ENCODE measurements around the gene TXN.

TXN gene

GRCh38 chr9:110278080-110278707 is 21.9 kb upstream of the TXN start:
- in situ Hi-C loops (cut with MboI; ENCODE audit: low sequenced_read_pairs, unreplicated experiment): no loop called here
- no peak for TF ChIP-seq CTCF (IDR thresholded peaks at IDR 0.05; ENCODE audit: borderline replicate concordance, control extremely low read depth, extremely low read depth, insufficient read depth, missing control alignments)
- no peak for DNase-seq (ENCODE audit: low spot score)

DNA sequence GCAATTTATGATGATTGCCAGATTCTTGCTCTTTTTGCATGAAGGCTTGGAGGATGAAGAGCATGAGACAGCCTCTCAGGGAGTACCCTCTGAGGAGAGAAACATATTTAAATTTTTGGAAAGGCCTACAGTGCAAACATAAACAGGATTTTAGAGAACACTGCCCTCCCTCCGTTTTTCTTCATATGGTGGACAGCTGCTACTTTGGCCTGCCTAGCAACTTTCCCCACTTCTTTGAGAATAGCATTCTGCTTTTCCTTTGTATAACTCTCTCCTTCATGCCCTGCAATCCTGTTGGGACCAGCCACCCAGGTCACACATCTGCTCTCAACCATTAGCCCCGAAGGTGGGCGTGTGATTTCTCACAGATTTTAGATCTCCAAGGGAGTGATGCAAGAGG is 20.5 kb upstream of the TXN start:
- TF ChIP-seq CTCF (IDR thresholded peaks at IDR 0.05; ENCODE audit: borderline replicate concordance, control extremely low read depth, extremely low read depth, insufficient read depth, missing control alignments): no peak
- in situ Hi-C loops (cut with MboI; ENCODE audit: low sequenced_read_pairs, unreplicated experiment): no loop called here
- no peak for DNase-seq (ENCODE audit: low spot score)

GRCh38 chr9:110270211-110270995 is 14.1 kb upstream of the TXN start:
- DNase-seq (ENCODE audit: low spot score): no peak
- in situ Hi-C loops (cut with MboI; ENCODE audit: low sequenced_read_pairs, unreplicated experiment): no loop called here
- TF ChIP-seq CTCF (IDR thresholded peaks at IDR 0.05; ENCODE audit: borderline replicate concordance, control extremely low read depth, extremely low read depth, insufficient read depth, missing control alignments): no peak

- no peak for DNase-seq (ENCODE audit: low spot score)
- in situ Hi-C loops (cut with MboI; ENCODE audit: low sequenced_read_pairs, unreplicated experiment): no loop called here
- TF ChIP-seq CTCF (IDR thresholded peaks at IDR 0.05; ENCODE audit: borderline replicate concordance, control extremely low read depth, extremely low read depth, insufficient read depth, missing control alignments): no peak
Observed at GRCh38 chr9:110266795-110267194, 10.5 kb upstream of the TXN start.

- in situ Hi-C loops (cut with MboI; ENCODE audit: low sequenced_read_pairs, unreplicated experiment): no loop called here
- TF ChIP-seq CTCF (IDR thresholded peaks at IDR 0.05; ENCODE audit: borderline replicate concordance, control extremely low read depth, extremely low read depth, insufficient read depth, missing control alignments): no peak
- no peak for DNase-seq (ENCODE audit: low spot score)
Observed at GRCh38 chr9:110261632-110262031, 5.3 kb upstream of the TXN start.

DNA sequence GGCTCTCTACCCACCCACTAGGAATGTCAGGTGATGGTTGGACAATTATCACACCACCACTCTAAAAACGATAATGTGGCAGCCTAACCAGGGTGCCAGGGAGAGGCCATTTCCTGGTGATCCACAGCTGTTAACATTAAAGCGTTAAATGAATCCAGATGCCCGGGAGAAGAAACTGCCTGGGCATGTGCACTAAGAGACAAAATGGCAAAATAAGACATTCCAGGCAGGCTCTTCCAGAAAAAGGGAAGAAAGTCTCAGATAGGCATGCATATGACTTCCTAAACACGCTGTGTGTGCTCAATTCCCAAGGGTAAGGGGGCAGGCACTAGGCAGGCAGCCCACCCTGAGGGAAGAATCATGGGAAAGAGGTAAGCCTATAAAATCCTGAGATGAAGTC is 4.6 kb upstream of the TXN start:
- in situ Hi-C loops (cut with MboI; ENCODE audit: low sequenced_read_pairs, unreplicated experiment): no loop called here
- no peak for DNase-seq (ENCODE audit: low spot score)
- TF ChIP-seq CTCF (IDR thresholded peaks at IDR 0.05; ENCODE audit: borderline replicate concordance, control extremely low read depth, extremely low read depth, insufficient read depth, missing control alignments): no peak
